Measurements from ENCODE around the gene MZF1. TPM values are rescaled to one million over a fixed set of nuclear protein-coding genes. Genes with fewer than 3 reads are reported as not detected.

The MZF1 gene
- total and polyA plus RNA-seq, 2 experiments from 2014 or later, result 9.0 to 20.8 TPM

DNA sequence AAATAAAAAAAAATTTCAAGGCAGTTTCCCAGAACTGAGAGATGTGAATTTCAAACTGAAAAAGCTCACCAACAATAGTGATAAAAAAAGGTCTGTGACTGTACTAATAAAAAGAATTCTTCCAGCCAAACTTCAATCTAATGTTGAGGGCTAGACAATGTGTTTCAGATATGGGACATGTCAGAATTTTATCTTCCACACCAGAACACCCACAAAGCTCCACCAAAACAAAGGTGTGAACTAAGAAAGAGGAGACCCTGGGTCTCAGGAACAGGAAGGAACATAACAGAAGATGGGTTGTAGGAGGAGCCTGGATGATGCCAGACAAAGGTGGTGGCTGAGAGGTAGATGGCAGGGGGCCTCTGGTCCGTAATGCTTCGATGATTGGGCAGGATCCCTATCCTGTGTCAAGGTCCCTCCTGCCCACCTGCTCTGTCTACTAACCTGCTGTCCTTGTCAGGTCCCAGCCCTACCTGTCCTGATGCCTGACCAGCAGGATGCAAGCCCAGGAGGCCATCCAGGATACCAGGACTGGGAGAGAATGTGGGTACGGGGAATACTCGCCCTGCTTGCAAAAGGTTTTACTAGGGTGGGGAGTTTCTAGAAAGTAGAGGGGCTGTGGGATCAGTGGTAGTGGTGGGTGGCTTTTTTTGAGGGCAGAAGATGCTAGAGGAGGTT lies 4.5 kb downstream of the MZF1 start:
- no peaks in the 10 kb centered on the region for H3K9me2 ChIP-seq (ENCODE audit: insufficient read depth)
- no peak overlapping the region for H3K4me2 ChIP-seq (ENCODE audit: unreplicated experiment)
- no peaks in the 10 kb centered on the region for H3K9me3 ChIP-seq (ENCODE audit: low read depth)
- WGBS, 2 experiments (ENCODE audit: low coverage in 1 of 2, low lambda C conversion rate in 2 of 2, missing lambda C conversion rate in 2 of 2), result 70 to 74% methylated on average over 4 of the region's 4 CpGs
- H3K4me1 ChIP-seq (ENCODE audit: insufficient read depth), result peaks cover 2% of the 10 kb centered on the region; the same call in 1 of the 2 replicates
- in situ Hi-C loops (cut with MboI), result no loop called here
- no peak overlapping the region for H2AFZ ChIP-seq
- no peak overlapping the region for H3K9ac ChIP-seq
- H4K20me1 ChIP-seq (ENCODE audit: insufficient read depth), result no peaks in the 10 kb centered on the region
- peaks cover 9% of the 10 kb centered on the region for H3K79me2 ChIP-seq (ENCODE audit: insufficient read depth)
- H3K36me3 ChIP-seq (ENCODE audit: low read depth), result no peaks in the 10 kb centered on the region; the same call in 1 of the 2 replicates
- no peak overlapping the region for H3K4me3 ChIP-seq
- H3F3A ChIP-seq (ENCODE audit: insufficient read depth), result peaks cover 11% of the 10 kb centered on the region
- no peaks in the 10 kb centered on the region for H3K27me3 ChIP-seq (replicated peaks; ENCODE audit: insufficient read depth)
- no peak overlapping the region for H3K27ac ChIP-seq
- TF ChIP-seq EZH2phosphoT487 (IDR thresholded peaks at IDR 0.05; ENCODE audit: insufficient read depth, low read depth) (no peak), EZH2 (IDR thresholded peaks at IDR 0.05; ENCODE audit: insufficient read depth, poor library complexity, severe bottlenecking) (no peak)
- DNase-seq, result no peak

DNA sequence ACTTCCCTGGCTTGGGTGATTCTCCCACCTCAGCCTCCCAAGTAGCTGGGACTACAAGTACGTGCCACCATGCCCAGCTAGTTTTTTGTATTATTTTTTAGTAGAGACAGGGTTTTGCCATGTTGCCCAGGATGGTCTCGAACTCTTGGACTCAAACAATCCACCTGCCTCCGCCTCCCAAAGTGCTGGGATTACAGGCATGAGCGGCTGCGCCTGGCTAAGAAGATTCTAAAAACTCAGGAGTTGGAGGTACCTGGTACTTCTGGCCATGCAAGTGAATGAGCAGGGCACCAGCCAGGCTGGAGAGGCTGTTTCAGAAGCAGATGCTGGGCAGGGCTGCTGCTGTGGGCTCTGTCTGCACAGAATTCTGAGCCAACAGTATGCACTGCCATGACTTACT lies 6.1 kb downstream of the MZF1 start:
- no peak for DNase-seq
- Histone ChIP-seq H3K9me2 (ENCODE audit: insufficient read depth) (no peaks in the 10 kb centered on the region), H3K4me2 (ENCODE audit: unreplicated experiment) (no peak overlapping the region), H2AFZ (no peak overlapping the region), H3K4me1 (ENCODE audit: insufficient read depth) (peaks cover 12% of the 10 kb centered on the region; the same call in 1 of the 2 replicates), H3F3A (ENCODE audit: insufficient read depth) (peaks cover 14% of the 10 kb centered on the region), H3K9me3 (ENCODE audit: low read depth) (no peaks in the 10 kb centered on the region), H4K20me1 (ENCODE audit: insufficient read depth) (no peaks in the 10 kb centered on the region), H3K4me3 (no peak overlapping the region), H3K79me2 (ENCODE audit: insufficient read depth) (peaks cover 4% of the 10 kb centered on the region), H3K36me3 (ENCODE audit: low read depth) (no peaks in the 10 kb centered on the region; the same call in 1 of the 2 replicates), H3K9ac (no peak overlapping the region), H3K27me3 (replicated peaks; ENCODE audit: insufficient read depth) (no peaks in the 10 kb centered on the region), H3K27ac (no peak overlapping the region)
- WGBS, 2 experiments (ENCODE audit: low coverage in 1 of 2, low lambda C conversion rate in 2 of 2, missing lambda C conversion rate in 2 of 2), result 95 to 100% methylated on average over 5 of the region's 5 CpGs
- in situ Hi-C loops (cut with MboI), result no loop called here
- no peak for TF ChIP-seq EZH2phosphoT487 (IDR thresholded peaks at IDR 0.05; ENCODE audit: insufficient read depth, low read depth)
- no peak for TF ChIP-seq EZH2 (IDR thresholded peaks at IDR 0.05; ENCODE audit: insufficient read depth, poor library complexity, severe bottlenecking)

DNA sequence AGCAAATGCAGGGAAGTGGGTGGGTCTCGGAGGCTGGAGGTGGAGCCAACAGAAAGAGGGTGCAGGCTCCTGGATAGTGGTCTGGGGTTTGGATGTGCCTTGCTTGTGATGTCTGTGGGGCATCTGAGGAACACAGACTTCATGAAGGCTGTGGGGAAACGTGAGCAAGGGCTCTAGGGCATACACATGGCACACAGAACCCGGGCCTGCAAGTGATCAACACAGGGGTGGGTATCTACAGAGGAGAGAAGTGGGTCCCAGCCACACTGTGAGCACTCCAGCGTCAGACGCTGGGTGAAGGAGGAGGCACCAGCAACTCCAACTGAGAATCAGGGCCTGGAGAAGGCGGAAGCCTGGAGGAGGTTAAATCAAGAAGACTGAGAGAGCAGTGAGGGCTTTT lies 9.3 kb downstream of the MZF1 start:
- TF ChIP-seq EZH2phosphoT487 (IDR thresholded peaks at IDR 0.05; ENCODE audit: insufficient read depth, low read depth) (no peak), EZH2 (IDR thresholded peaks at IDR 0.05; ENCODE audit: insufficient read depth, poor library complexity, severe bottlenecking) (no peak)
- Histone ChIP-seq H3K79me2 (ENCODE audit: insufficient read depth) (no peaks in the 10 kb centered on the region), H3K27me3 (replicated peaks; ENCODE audit: insufficient read depth) (no peaks in the 10 kb centered on the region), H3K9me3 (ENCODE audit: low read depth) (no peaks in the 10 kb centered on the region), H2AFZ (no peak overlapping the region), H3K4me2 (ENCODE audit: unreplicated experiment) (no peak overlapping the region), H4K20me1 (ENCODE audit: insufficient read depth) (no peaks in the 10 kb centered on the region), H3K27ac (no peak overlapping the region), H3K9me2 (ENCODE audit: insufficient read depth) (no peaks in the 10 kb centered on the region), H3K9ac (no peak overlapping the region), H3K36me3 (ENCODE audit: low read depth) (no peaks in the 10 kb centered on the region; the same call in 1 of the 2 replicates), H3F3A (ENCODE audit: insufficient read depth) (peaks cover 34% of the 10 kb centered on the region), H3K4me3 (no peak overlapping the region), H3K4me1 (ENCODE audit: insufficient read depth) (peaks cover 18% of the 10 kb centered on the region)
- DNase-seq, result no peak
- WGBS, 2 experiments (ENCODE audit: low coverage in 1 of 2, low lambda C conversion rate in 2 of 2, missing lambda C conversion rate in 2 of 2), result 42 to 46% methylated on average over 6 of the region's 6 CpGs
- in situ Hi-C loops (cut with MboI), result no loop called here

DNA sequence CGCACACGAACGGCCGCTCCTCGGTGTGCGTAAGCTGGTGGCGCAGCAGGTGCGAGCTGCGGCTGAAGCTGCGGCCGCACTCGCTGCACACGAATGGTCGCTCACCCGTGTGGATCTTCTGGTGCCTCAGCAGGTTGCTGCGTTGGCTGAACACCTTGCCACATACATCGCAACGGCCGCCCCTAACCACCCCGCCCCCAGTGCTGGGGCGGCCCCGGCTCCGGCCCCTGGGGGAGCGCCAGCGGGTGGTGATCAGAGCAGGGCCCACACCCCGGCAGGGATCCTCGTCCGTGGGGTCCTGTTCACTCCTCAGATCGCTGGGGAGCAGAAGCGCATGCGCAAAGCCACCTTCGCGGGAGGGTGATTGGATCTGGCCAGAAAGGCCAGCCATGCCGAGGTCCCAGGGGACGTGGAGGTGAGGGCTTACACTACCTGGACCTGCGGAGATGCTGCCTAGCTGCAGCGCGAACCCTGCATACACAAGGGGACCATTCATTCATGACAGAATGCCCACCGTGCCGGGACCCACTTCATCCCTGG lies 10.0 kb downstream of the MZF1 start:
- no peaks in the 10 kb centered on the region for H3K9me3 ChIP-seq (ENCODE audit: low read depth)
- H3K36me3 ChIP-seq (ENCODE audit: low read depth), result no peaks in the 10 kb centered on the region; the same call in 1 of the 2 replicates
- in situ Hi-C loops (cut with MboI), result no loop called here
- peak overlapping the region; percentile 75 for H3K4me2 ChIP-seq (ENCODE audit: unreplicated experiment)
- no peaks in the 10 kb centered on the region for H3K9me2 ChIP-seq (ENCODE audit: insufficient read depth)
- H2AFZ ChIP-seq, result no peak overlapping the region
- peak overlapping the region; percentile 65; the same call in 1 of the 2 replicates for H3K9ac ChIP-seq
- H3K79me2 ChIP-seq (ENCODE audit: insufficient read depth), result peaks cover under 1% of the 10 kb centered on the region; the same call in 1 of the 2 replicates
- TF ChIP-seq EZH2phosphoT487 (IDR thresholded peaks at IDR 0.05; ENCODE audit: insufficient read depth, low read depth) (no peak), EZH2 (IDR thresholded peaks at IDR 0.05; ENCODE audit: insufficient read depth, poor library complexity, severe bottlenecking) (no peak)
- H3K27ac ChIP-seq, result no peak overlapping the region
- H3F3A ChIP-seq (ENCODE audit: insufficient read depth), result peaks cover 34% of the 10 kb centered on the region
- H3K27me3 ChIP-seq (replicated peaks; ENCODE audit: insufficient read depth), result no peaks in the 10 kb centered on the region
- WGBS, 2 experiments (ENCODE audit: low coverage in 1 of 2, low lambda C conversion rate in 2 of 2, missing lambda C conversion rate in 2 of 2), result 3 to 6% methylated on average over 24 to 35 of the region's 40 CpGs
- DNase-seq, result peak; percentile 33
- peaks cover 18% of the 10 kb centered on the region for H3K4me1 ChIP-seq (ENCODE audit: insufficient read depth)
- H4K20me1 ChIP-seq (ENCODE audit: insufficient read depth), result no peaks in the 10 kb centered on the region
- peak overlapping the region; percentile 61 for H3K4me3 ChIP-seq

Measured in GM23248 (cell line).